Gastroesophageal sphincter (tissue), 3 donors: ENCODE measurements around the gene CDKN3.

Experiments
- CTCF ChIP-seq, 4 experiments: fragments of 200-600 bp in 2 of 4; fragments of 450-650 bp in 2 of 4; sonication (generic) in 1 of 4; IDR thresholded peaks; one replicate each; pipeline ENCODE4 v1.5.1; 2017 to 2019; ENCODE audit warnings: antibody characterized with exemption in 4 of 4, mild to moderate bottlenecking in 2 of 4, moderate library complexity in 2 of 4
- EP300 ChIP-seq: sonication (generic); formaldehyde crosslinking; IDR thresholded peaks from one replicate; pipeline ENCODE4 v1.6.1; 2017; ENCODE audit warnings: antibody characterized with exemption, mild to moderate bottlenecking
- POLR2A ChIP-seq, 2 donors: fragments of 450-650 bp; IDR thresholded peaks; one replicate each; pipeline ENCODE4 v1.6.1; 2017; ENCODE audit warnings: antibody characterized with exemption in 2 of 2, mild to moderate bottlenecking in 2 of 2, moderate library complexity in 1 of 2
- POLR2AphosphoS5 ChIP-seq: sonication (generic); formaldehyde crosslinking; IDR thresholded peaks from one replicate; pipeline ENCODE4 v1.6.1; 2017; ENCODE audit warnings: antibody characterized with exemption

- TF ChIP-seq EP300: no peak
- no peak for TF ChIP-seq CTCF (IDR thresholded peaks at IDR 0.05)
- TF ChIP-seq POLR2A (IDR thresholded peaks at IDR 0.05): no peak
- no peak for TF ChIP-seq POLR2AphosphoS5
Observed at GRCh38 chr14:54383835-54384234, 13.0 kb upstream of the CDKN3 start.
